Left lung (tissue), 10 donors: ENCODE measurements around the gene KCMF1. TPM values are rescaled to one million over a fixed set of nuclear protein-coding genes. Genes with fewer than 3 reads are reported as not detected.
"Not testable (repeated sequence)": the region's sequence is repeated elsewhere in the genome, so short reads cannot be mapped to it uniquely, and the experiment has no call there.

Experiments used
- ATAC-seq: fragments of 200-7000 bp; cut with Tn5 transposase; one replicate; pipeline ENCODE4 v1.9.1; 2020; ENCODE audit warnings: moderate library complexity
- DNase-seq, 4 donors: peaks; one replicate each; pipeline ENCODE4 v3.0.0-alpha.2; 2013 to 2020
- H3K27ac ChIP-seq, 2 donors: fragments of 200-600 bp; sonication (generic) in 1 of 2; one replicate each; pipeline versions ENCODE4 v1.5.0 to v1.8.0; 2020 to 2021
- H3K27me3 ChIP-seq, 2 donors: fragments of 200-600 bp; sonication (generic) in 1 of 2; one replicate each; pipeline versions ENCODE4 v1.5.0 to v1.8.0; 2020 to 2021
- H3K36me3 ChIP-seq, 2 donors: fragments of 200-600 bp; sonication (generic) in 1 of 2; one replicate each; pipeline versions ENCODE4 v1.5.0 to v1.8.0; 2020 to 2021
- H3K4me1 ChIP-seq, 2 donors: fragments of 200-600 bp; one replicate each; pipeline ENCODE4 v1.8.0; 2021
- H3K4me3 ChIP-seq, 2 donors: fragments of 200-600 bp; sonication (generic) in 1 of 2; one replicate each; pipeline versions ENCODE4 v1.5.0 to v1.8.0; 2020 to 2021; ENCODE audit warnings: mild to moderate bottlenecking in 1 of 2
- H3K9me3 ChIP-seq, 2 donors: fragments of 200-600 bp; sonication (generic) in 1 of 2; one replicate each; pipeline versions ENCODE4 v1.5.0 to v1.8.0; 2020 to 2021
- CTCF ChIP-seq, 2 donors: fragments of 200-600 bp; sonication (generic) in 1 of 2; IDR thresholded peaks; one replicate each; pipeline versions ENCODE4 v1.5.0 to v1.8.0; 2021; ENCODE audit warnings: antibody characterized with exemption in 2 of 2
- intact Hi-C, 2 donors: fragments of 100-400 bp; cut with DNase I; formaldehyde crosslinking; loops; one replicate each; pipeline versions ENCODE4 v1.11.2 to v1.14.2; 2022
- polyA plus RNA-seq, 6 donors: library from polyadenylated mRNA; unstranded; fragments of 120-200 nt; gene quantifications; one replicate each; pipeline ENCODE4 v1.2.1, GENCODE V29; 2013; ENCODE audit not compliant: insufficient read length in 6 of 6
- total RNA-seq, 2 donors: library from RNA; stranded (reverse); fragmentation: NEBNext Ultra II Directional; extraction: Animal tissue kit (Norgen Biotek cat#: 25700); gene quantifications; one replicate each; pipeline ENCODE4 v1.2.1, GENCODE V29; 2021
- donor health status: DM: no; HTN: yes; CAD: no.
- donor health status: DM: no; HTN: no; CAD: no.

The KCMF1 gene
- total and polyA plus RNA-seq, 8 donors = 40.1 to 87.1 (median 50.0) TPM

- Histone ChIP-seq H3K4me3 (no peak overlapping the region), H3K4me1 (peaks cover 0 to 24% of the 10 kb centered on the region in 2 donors), H3K36me3 (no peaks in the 10 kb centered on the region), H3K27ac (peak overlapping the region in 1 of 2 donors; percentile 69), H3K9me3 (no peaks in the 10 kb centered on the region), H3K27me3 (no peaks in the 10 kb centered on the region)
- DNase-seq = peak in 1 of 4 donors; percentile 5
- TF ChIP-seq CTCF (IDR thresholded peaks at IDR 0.05) = no peak
- no peak for ATAC-seq
- intact Hi-C loops = no loop called here
These were observed 30.9 kb upstream of the KCMF1 start for GRCh38 chr2:84940088-84940470.

- DNase-seq = peak in 1 of 4 donors; percentile 5
- Histone ChIP-seq H3K4me3 (no peak overlapping the region), H3K4me1 (peaks cover 0 to 30% of the 10 kb centered on the region in 2 donors), H3K27me3 (no peaks in the 10 kb centered on the region), H3K9me3 (no peaks in the 10 kb centered on the region), H3K36me3 (no peaks in the 10 kb centered on the region), H3K27ac (peak overlapping the region in 1 of 2 donors; percentile 46)
- ATAC-seq = no peak
- intact Hi-C loops = no loop called here
- TF ChIP-seq CTCF (IDR thresholded peaks at IDR 0.05) = no peak
These were observed 30.0 kb upstream of the KCMF1 start for GRCh38 chr2:84940831-84941412.

GRCh38 chr2:84942166-84942565, 28.8 kb upstream of the KCMF1 start:
- no peak overlapping the region for H3K4me3 ChIP-seq
- ATAC-seq = no peak
- intact Hi-C loops = no loop called here

GRCh38 chr2:84942964-84943421, 28.0 kb upstream of the KCMF1 start:
- Histone ChIP-seq H3K9me3 (no peaks in the 10 kb centered on the region), H3K4me3 (no peak overlapping the region), H3K27ac (no peak overlapping the region), H3K4me1 (peaks cover 0 to 37% of the 10 kb centered on the region in 2 donors), H3K27me3 (no peaks in the 10 kb centered on the region), H3K36me3 (no peaks in the 10 kb centered on the region)
- ATAC-seq (no peak), DNase-seq (peak in 1 of 4 donors; percentile 2)
- intact Hi-C loops = no loop called here
- no peak for TF ChIP-seq CTCF (IDR thresholded peaks at IDR 0.05)

More at GRCh38 chr2:84942166-84942565, 28.8 kb upstream of the KCMF1 start:
- no peaks in the 10 kb centered on the region for H3K36me3 ChIP-seq
- DNase-seq = peak in 1 of 4 donors; percentile 8
- no peaks in the 10 kb centered on the region for H3K9me3 ChIP-seq
- H3K27ac ChIP-seq = no peak overlapping the region
- H3K4me1 ChIP-seq = peaks cover 0 to 37% of the 10 kb centered on the region in 2 donors
- no peak for TF ChIP-seq CTCF (IDR thresholded peaks at IDR 0.05)
- H3K27me3 ChIP-seq = no peaks in the 10 kb centered on the region

GRCh38 chr2:84944295-84944909, 26.6 kb upstream of the KCMF1 start:
- Histone ChIP-seq H3K9me3 (no peaks in the 10 kb centered on the region), H3K36me3 (no peaks in the 10 kb centered on the region), H3K4me3 (no peak overlapping the region), H3K4me1 (peaks cover 0 to 31% of the 10 kb centered on the region in 2 donors), H3K27ac (no peak overlapping the region), H3K27me3 (no peaks in the 10 kb centered on the region)
- ATAC-seq (no peak), DNase-seq (no peak)
- intact Hi-C loops = no loop called here
- TF ChIP-seq CTCF (IDR thresholded peaks at IDR 0.05) = no peak

- H3K4me1 ChIP-seq = peaks cover 0 to 16% of the 10 kb centered on the region in 2 donors
- H3K9me3 ChIP-seq, H3K36me3 ChIP-seq, ATAC-seq, intact Hi-C loops, DNase-seq, H3K4me3 ChIP-seq, H3K27me3 ChIP-seq: not testable (repeated sequence)
- H3K27ac ChIP-seq = peak overlapping the region in 1 of 2 donors; percentile 65
These were observed 25.1 kb upstream of the KCMF1 start for GRCh38 chr2:84945838-84946203.
